IMR-90 (cell line): ENCODE results near the gene RPTOR. TPM values are rescaled to one million over a fixed set of nuclear protein-coding genes. Genes with fewer than 3 reads are reported as not detected.

ENCODE experiments used
- ATAC-seq: fragments of 200-7000 bp; cut with Tn5 transposase; 2 replicates; pipeline ENCODE4 v1.9.1; 2020; ENCODE audit warnings: low read depth, mild to moderate bottlenecking, moderate library complexity
- BruUV-seq: library from RNA; stranded (reverse); fragments of 400-500 nt; replicated peaks from 2 replicates; lab custom pipeline; 2021; lab: Mats Ljungman, UMichigan
- CTCF ChIA-PET: fragments of 300-600 bp; formaldehyde crosslinking; extraction: SDS; loops from one replicate; lab custom pipeline; 2021; ENCODE audit warnings: antibody characterized with exemption; lab: Yijun Ruan, JAX
- POLR2A ChIA-PET: fragments of 300-600 bp; sonication (Branson Sonifier 250); formaldehyde crosslinking; loops from one replicate; lab custom pipeline; 2022; ENCODE audit warnings: antibody characterized with exemption; ENCODE audit not compliant: unreplicated experiment; lab: Charles Lee
- DNase-seq: peaks from one replicate; pipeline ENCODE4 v3.0.0; 2013
- H2AFZ ChIP-seq: replicated peaks from 2 replicates; pipeline ENCODE3; 2013; ENCODE audit warnings: low read length, mild to moderate bottlenecking; ENCODE audit not compliant: poor library complexity
- H2AK5ac ChIP-seq: 2 replicates; pipeline ENCODE4 v1.6.1; 2013; ENCODE audit warnings: low read depth, low read length, inconsistent platforms
- H2AK9ac ChIP-seq: replicated peaks from 2 replicates; pipeline ENCODE3; 2013; ENCODE audit warnings: mild to moderate bottlenecking, low read depth, low read length, moderate library complexity; ENCODE audit not compliant: poor library complexity
- H2BK120ac ChIP-seq: 2 replicates; pipeline ENCODE4 v1.6.1; 2013; ENCODE audit warnings: low read depth, low read length, inconsistent platforms
- H2BK15ac ChIP-seq: 3 replicates; pipeline ENCODE4 v1.6.1; 2013; ENCODE audit warnings: low read depth, low read length, inconsistent platforms
- H2BK20ac ChIP-seq: 2 replicates; pipeline ENCODE4 v1.6.1; 2013; ENCODE audit warnings: low read depth, mild to moderate bottlenecking, inconsistent platforms, low read length, moderate library complexity
- H2BK5ac ChIP-seq: 2 replicates; pipeline ENCODE4 v1.6.1; 2013; ENCODE audit warnings: mild to moderate bottlenecking, low read depth, low read length, inconsistent platforms; ENCODE audit not compliant: poor library complexity, severe bottlenecking
- H3K14ac ChIP-seq: replicated peaks from 2 replicates; pipeline ENCODE4 v1.6.1; 2013; ENCODE audit warnings: low read depth, low read length, inconsistent platforms
- H3K18ac ChIP-seq: 2 replicates; pipeline ENCODE4 v1.6.1; 2013; ENCODE audit warnings: low read depth, low read length, control low read depth
- H3K23ac ChIP-seq: 2 replicates; pipeline ENCODE4 v1.6.1; 2013; ENCODE audit warnings: low read depth, low read length, inconsistent platforms
- H3K27ac ChIP-seq: 2 replicates; pipeline ENCODE4 v1.5.1; 2013; ENCODE audit warnings: mild to moderate bottlenecking, control low read depth, low read length; ENCODE audit not compliant: insufficient read depth
- H3K27me3 ChIP-seq: 2 replicates; pipeline ENCODE4 v1.6.1; 2013; ENCODE audit warnings: low read length; ENCODE audit not compliant: control insufficient read depth, insufficient read depth
- H3K36me3 ChIP-seq: 2 replicates; pipeline ENCODE4 v1.6.1; 2013; ENCODE audit warnings: low read length, mixed read lengths; ENCODE audit not compliant: control insufficient read depth, insufficient read depth
- H3K4ac ChIP-seq: 2 replicates; pipeline ENCODE4 v1.6.1; 2013; ENCODE audit warnings: low read depth, low read length, inconsistent platforms
- H3K4me1 ChIP-seq: 2 replicates; pipeline ENCODE4 v1.6.1; 2013; ENCODE audit warnings: low read length, mixed read lengths; ENCODE audit not compliant: control insufficient read depth, insufficient read depth
- H3K4me2 ChIP-seq: 2 replicates; pipeline ENCODE4 v1.6.1; 2013; ENCODE audit warnings: low read depth, mild to moderate bottlenecking, control low read depth, low read length, moderate library complexity
- H3K4me3 ChIP-seq: 2 replicates; pipeline ENCODE4 v1.5.1; 2013; ENCODE audit warnings: low read depth, mild to moderate bottlenecking, control low read depth, low read length, moderate library complexity; ENCODE audit not compliant: insufficient read depth
- H3K56ac ChIP-seq: 2 replicates; pipeline ENCODE4 v1.6.1; 2013; ENCODE audit warnings: low read length, inconsistent platforms; ENCODE audit not compliant: insufficient read depth; ENCODE audit errors: extremely low read depth
- H3K79me1 ChIP-seq, 2 experiments: 2 replicates each; pipeline ENCODE4 v1.6.1; 2013; ENCODE audit warnings: low read length in 2 of 2, inconsistent platforms in 1 of 2, low read depth in 1 of 2
- H3K9ac ChIP-seq: 2 replicates; pipeline ENCODE4 v1.6.1; 2013; ENCODE audit warnings: low read depth, low read length, control low read depth
- H3K9me1 ChIP-seq: 2 replicates; pipeline ENCODE4 v1.6.1; 2013; ENCODE audit warnings: low read length, inconsistent platforms; ENCODE audit not compliant: insufficient read depth
- H3K9me3 ChIP-seq: 2 replicates; pipeline ENCODE4 v1.6.1; 2013; ENCODE audit warnings: low read length; ENCODE audit not compliant: control insufficient read depth, insufficient read depth
- H4K20me1 ChIP-seq: 2 replicates; pipeline ENCODE4 v1.6.1; 2013; ENCODE audit warnings: low read length, inconsistent platforms; ENCODE audit not compliant: insufficient read depth
- H4K5ac ChIP-seq: 2 replicates; pipeline ENCODE4 v1.6.1; 2013; ENCODE audit warnings: mild to moderate bottlenecking, low read depth, low read length, control low read depth
- H4K8ac ChIP-seq, 2 experiments: 2 replicates each; pipeline ENCODE4 v1.6.1; 2013; ENCODE audit warnings: low read depth in 2 of 2, low read length in 2 of 2, control low read depth in 1 of 2, inconsistent platforms in 1 of 2
- H4K91ac ChIP-seq: 2 replicates; pipeline ENCODE4 v1.6.1; 2013; ENCODE audit warnings: low read depth, low read length, inconsistent platforms; ENCODE audit not compliant: insufficient read depth
- CHD1 ChIP-seq: IDR thresholded peaks from 2 replicates; pipeline ENCODE4 v1.6.1; 2012; ENCODE audit warnings: low read depth, low read length, improper control_type of control experiment
- MAZ ChIP-seq: IDR thresholded peaks from 2 replicates; pipeline ENCODE4 v1.6.1; 2012; ENCODE audit warnings: low read depth, mild to moderate bottlenecking, low read length, improper control_type of control experiment, moderate library complexity, borderline replicate concordance
- WGBS, 2 experiments: methylation state at CpG; one replicate each; pipeline versions ENCODE4 v1.1.5 to v1.1.7; 2013; ENCODE audit warnings: missing lambda C conversion rate in 2 of 2; ENCODE audit not compliant: insufficient read length in 1 of 2; ENCODE audit errors: extremely low coverage in 2 of 2; 5-methylcytosine and 5-hydroxymethylcytosine counted together
- dilution Hi-C: fragments of 300-500 bp; cut with HindIII; formaldehyde crosslinking; loops from one replicate; pipeline ENCODE4 v1.14.3; 2018; ENCODE audit warnings: low sequenced_read_pairs; ENCODE audit not compliant: unreplicated experiment
- in situ Hi-C: fragments of 300-500 bp; cut with MboI; formaldehyde crosslinking; loops from 3 replicates; pipeline ENCODE4 v1.14.3; 2019; ENCODE audit warnings: low sequenced_read_pairs, inconsistent platforms, mixed read lengths
- intact Hi-C: fragments of 100-400 bp; cut with micrococcal nuclease; formaldehyde crosslinking; loops from 2 replicates; pipeline ENCODE4 v1.10.0; 2022
- polyA plus RNA-seq, 3 experiments: library from polyadenylated mRNA; depleted of rRNA; stranded (reverse); fragments of >200 nt; gene quantifications; 2 replicates each; pipeline ENCODE4 v1.2.3, GENCODE V29; 2012; ENCODE audit warnings: low replicate concordance in 1 of 3
- total RNA-seq: library from RNA; depleted of rRNA; stranded (reverse); fragments of >200 nt; gene quantifications from 2 replicates; pipeline ENCODE4 v1.2.3, GENCODE V29; 2012
- TF ChIP-seq, protein P1 (sequence below): conservative IDR thresholded peaks from 2 replicates; pipeline ENCODE4 v1.5.1; 2012; ENCODE audit warnings: mild to moderate bottlenecking, low read depth, low read length, improper control_type of control experiment

RPTOR gene
- total and polyA plus RNA-seq, 2 of the 4 experiments (the other 2 are of a cell fraction), result 10.8 to 14.7 TPM

DNA sequence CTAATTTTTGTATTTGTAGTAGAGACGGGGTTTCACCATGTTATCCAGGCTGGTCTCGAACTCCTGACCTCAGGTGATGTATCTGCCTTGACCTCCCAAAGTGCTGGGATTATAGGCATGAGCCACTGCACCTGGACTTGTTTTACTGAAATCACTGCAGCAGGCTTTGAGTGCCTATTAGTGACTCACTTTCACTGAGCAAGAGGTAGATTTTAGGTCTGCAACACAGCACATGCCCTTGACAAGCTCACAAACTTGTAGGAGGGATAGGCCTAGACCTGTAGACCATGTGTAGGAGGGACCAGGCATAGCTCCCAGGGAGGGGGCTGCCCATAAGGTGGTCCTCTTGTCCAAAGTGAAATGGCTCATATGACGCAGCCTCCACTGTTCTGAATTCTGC is 27.0 kb upstream of the RPTOR start:
- in situ Hi-C loops (no loop called here), dilution Hi-C loops (no loop called here), intact Hi-C loops (no loop called here)
- Histone ChIP-seq H2BK15ac (no peak overlapping the region), H4K5ac (no peak overlapping the region), H2AFZ (no peak overlapping the region), H3K4me1 (peaks cover 6% of the 10 kb centered on the region), H3K23ac (no peak overlapping the region), H2BK5ac (no peak overlapping the region), H3K79me1 (no peaks in the 10 kb centered on the region), H2AK5ac (no peak overlapping the region), H2AK9ac (no peak overlapping the region), H3K4me2 (no peak overlapping the region), H3K9ac (no peak overlapping the region), H3K27ac (no peak overlapping the region), H3K14ac (no peak overlapping the region), H2BK20ac (no peak overlapping the region), H4K20me1 (no peaks in the 10 kb centered on the region), H3K56ac (no peak overlapping the region), H3K9me1 (peaks cover 5% of the 10 kb centered on the region; the same call in 1 of the 2 replicates), H3K4ac (no peak overlapping the region), H3K27me3 (peaks cover 9% of the 10 kb centered on the region; the same call in 1 of the 2 replicates), H4K91ac (no peak overlapping the region), H3K4me3 (no peak overlapping the region), H3K9me3 (no peaks in the 10 kb centered on the region), H3K18ac (no peak overlapping the region), H2BK120ac (no peak overlapping the region), H4K8ac (no peak overlapping the region), H3K36me3 (no peaks in the 10 kb centered on the region)
- TF ChIP-seq, protein P1, sequence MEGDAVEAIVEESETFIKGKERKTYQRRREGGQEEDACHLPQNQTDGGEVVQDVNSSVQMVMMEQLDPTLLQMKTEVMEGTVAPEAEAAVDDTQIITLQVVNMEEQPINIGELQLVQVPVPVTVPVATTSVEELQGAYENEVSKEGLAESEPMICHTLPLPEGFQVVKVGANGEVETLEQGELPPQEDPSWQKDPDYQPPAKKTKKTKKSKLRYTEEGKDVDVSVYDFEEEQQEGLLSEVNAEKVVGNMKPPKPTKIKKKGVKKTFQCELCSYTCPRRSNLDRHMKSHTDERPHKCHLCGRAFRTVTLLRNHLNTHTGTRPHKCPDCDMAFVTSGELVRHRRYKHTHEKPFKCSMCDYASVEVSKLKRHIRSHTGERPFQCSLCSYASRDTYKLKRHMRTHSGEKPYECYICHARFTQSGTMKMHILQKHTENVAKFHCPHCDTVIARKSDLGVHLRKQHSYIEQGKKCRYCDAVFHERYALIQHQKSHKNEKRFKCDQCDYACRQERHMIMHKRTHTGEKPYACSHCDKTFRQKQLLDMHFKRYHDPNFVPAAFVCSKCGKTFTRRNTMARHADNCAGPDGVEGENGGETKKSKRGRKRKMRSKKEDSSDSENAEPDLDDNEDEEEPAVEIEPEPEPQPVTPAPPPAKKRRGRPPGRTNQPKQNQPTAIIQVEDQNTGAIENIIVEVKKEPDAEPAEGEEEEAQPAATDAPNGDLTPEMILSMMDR, result no peak
- TF ChIP-seq MAZ (no peak), CHD1 (no peak)
- POLR2A ChIA-PET, result no interaction called here
- 74% methylated on average over 2 of the region's 3 CpGs; no CpG with 5 or more reads in 1 of the 2 experiments for WGBS, 2 experiments
- ATAC-seq (no peak), DNase-seq (no peak)
- no TSS peak for BruUV-seq
- CTCF ChIA-PET, result no interaction called here
